C4-2B (cell line): ENCODE data around the gene MBTPS2.

Experiments used
- CTCF ChIP-seq: fragments of 450-650 bp; conservative IDR thresholded peaks from 2 replicates; pipeline ENCODE4 v1.5.1; 2017; ENCODE audit warnings: mild to moderate bottlenecking
- ZFX ChIP-seq: fragments of 450-650 bp; IDR thresholded peaks from 2 replicates; pipeline ENCODE4 v1.6.1; 2017

- TF ChIP-seq CTCF (no peak), ZFX (no peak)
Observed at GRCh38 chrX:21926527-21927278, 87.3 kb downstream of the MBTPS2 start.
